HT-29 (cell line): ENCODE results near the gene TMEM234. TPM values are rescaled to one million over a fixed set of nuclear protein-coding genes. Genes with fewer than 3 reads are reported as not detected.

Experiments used
- DNase-seq: peaks from one replicate; pipeline ENCODE4 v3.0.0-alpha.2; 2015; ENCODE audit warnings: low spot score
- small RNA-seq: library from RNA; depleted of rRNA; stranded (forward); fragments of <200 nt; gene quantifications from one replicate; pipeline ENCODE3, GENCODE V24; 2014
- total RNA-seq: library from RNA; depleted of rRNA; stranded (reverse); fragments of >200 nt; shearing (Covaris generic); gene quantifications from 2 replicates; pipeline ENCODE4 v1.2.3, GENCODE V29; 2014; rRNA removed

The TMEM234 gene
- total RNA-seq, 1 experiment from 2014 or later: 25.1 TPM

DNA sequence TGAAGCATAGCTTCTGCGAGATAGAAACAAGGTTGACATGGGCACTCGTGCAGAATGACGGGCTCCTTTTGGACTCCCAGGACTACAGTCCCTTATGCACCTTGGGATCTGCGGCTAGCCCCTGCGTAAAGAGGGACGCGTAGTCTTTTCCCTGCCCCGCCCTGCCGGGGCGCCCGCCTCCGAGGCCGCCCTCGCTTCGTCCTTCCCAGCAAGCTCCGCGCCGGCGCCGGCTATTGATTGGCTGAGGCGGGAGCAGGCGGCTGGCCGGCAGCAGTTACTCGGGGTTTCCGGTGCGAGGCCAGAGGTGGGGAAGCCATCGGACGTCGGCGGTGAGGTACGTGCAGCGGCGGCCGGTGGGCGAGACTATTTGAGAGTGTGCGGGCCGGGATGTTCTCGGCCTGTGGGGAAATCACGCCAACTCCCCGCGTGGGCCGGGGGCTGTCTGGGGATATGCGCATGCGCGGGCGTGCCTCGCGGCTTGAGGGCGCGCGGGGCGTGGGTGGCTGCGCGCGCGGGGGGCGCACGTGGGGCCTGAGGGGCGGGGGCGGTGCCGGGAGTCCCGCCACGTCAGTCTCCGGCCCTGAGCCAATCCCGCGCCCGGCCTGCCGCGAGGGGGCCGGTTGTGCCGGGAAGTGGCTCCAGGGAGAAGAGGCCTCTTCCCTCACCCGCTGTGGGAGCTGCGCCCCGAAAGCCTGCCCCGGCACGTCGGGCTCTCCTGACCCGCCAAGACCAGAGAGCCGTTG lies 42.5 kb downstream of the TMEM234 start, which contains the start of gene TXLNA:
TSS of gene TXLNA (plus strand) at position 233 of the 743 bp plus-strand sequence. CDS start 671 bp downstream, outside the sequence.
- peak; percentile 91 for DNase-seq

DNA sequence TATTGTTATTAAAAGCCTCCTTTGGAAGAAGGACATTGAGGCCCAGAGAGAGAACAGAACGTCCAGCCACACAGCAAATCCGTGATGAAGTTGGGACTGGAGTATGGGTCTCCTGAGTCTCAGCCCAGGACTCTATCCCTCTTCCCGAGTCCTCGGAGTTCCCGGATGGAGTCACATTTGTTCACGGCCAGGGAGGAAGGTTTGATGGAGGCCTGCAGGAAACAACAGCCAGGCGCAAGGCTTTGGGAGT lies 43.0 kb downstream of the TMEM234 start:
- no peak for DNase-seq

DNA sequence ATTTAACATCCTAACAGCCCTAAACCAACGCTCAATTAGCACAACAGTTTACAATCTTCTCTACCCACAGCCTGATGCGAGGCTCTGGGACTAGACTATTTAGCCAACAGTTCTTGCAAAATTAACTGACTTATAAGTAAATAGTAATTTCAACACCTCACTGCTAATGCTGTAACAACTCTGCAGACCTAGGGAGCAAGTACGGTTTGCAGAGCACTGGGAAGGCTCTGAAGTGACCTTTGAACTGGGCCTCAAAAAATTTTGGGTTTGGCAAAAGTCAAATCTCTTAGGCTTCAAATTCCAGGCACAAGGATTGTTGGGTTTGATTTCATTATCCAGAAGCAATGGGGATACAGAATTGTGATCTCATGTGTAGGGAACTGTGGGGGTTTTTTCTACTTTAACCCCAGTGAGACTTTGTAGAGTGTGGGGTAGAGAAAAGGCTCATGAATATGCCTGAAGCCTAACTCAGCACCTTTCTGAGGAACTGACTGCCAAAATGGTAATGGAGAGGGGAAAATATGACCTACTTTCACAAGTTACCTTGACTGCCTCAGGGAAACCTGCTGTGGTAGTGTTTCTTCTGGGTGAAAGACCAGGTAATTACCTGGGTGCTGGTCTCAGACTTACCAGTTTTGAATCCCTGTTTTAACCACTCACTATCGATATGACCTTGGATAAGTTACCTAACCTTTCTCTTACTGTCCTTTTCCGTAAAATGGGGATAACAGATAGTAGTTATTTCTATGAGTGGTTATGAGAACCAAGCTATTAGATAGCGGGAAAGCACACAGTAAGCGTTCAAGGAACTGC lies 43.6 kb downstream of the TMEM234 start:
- no peak for DNase-seq

DNA sequence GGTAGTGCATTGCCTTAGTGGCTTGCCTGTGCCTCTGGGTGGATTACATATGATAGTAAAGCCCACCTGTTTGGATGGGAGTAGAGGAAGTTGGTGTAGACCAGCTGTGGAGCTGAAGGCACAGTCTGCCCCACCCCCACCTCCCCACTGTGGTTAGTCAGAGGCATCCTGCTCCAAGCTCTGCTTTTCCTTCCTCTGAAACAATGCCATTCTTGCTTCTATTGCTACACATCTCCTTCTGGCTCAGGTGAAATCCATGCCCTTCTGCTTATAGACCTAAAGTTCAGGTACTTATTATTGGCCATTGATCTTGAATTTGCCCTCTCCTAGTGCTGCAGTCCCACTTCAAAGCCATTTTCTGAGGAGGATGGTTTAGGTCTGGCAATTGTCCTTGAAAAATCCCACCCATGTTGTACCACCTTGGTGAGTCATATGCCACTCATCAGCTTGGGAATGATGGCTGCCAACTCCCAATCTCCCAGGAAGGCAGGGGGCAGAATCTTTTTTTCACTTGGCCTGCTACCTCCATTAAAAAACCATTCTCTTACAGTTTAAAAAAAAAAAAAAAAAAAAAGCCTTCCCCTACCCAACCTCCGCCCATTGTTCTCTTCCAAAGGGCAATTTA lies 49.4 kb downstream of the TMEM234 start:
- no peak for DNase-seq

DNA sequence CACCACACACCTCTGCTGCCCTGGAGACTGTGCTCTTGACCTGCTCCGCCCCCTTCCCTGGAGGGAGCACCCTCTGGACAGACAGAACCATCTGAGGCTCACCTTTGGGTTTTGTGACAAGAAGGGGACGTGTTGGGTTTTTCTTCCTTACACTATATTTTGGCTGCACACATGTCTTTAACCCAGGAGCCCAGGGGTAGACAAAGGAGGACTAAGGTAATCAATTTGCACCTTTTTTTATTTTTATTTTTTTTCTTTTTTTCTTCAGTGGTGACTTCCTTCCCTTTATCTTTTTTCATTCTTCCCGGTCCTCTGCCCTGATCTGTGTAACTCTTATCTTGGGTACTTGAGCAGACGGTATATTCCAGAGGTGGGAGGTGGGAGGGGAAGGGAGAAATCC lies 51.2 kb downstream of the TMEM234 start:
- no peak for DNase-seq

Small RNA genes within 50 kb of the gene (small RNA-seq; reads per million reads assigned to genes)
- not detected for gene RF00017

Other genes starting within 250 kb of the TMEM234 start
- 75.2 and 90.4 TPM in 2 replicates for gene KHDRBS1, start 208.5 kb downstream of the TMEM234 start, total RNA-seq
- 10.7 and 11.0 TPM in 2 replicates for gene TMEM39B, start 149.4 kb downstream of the TMEM234 start, total RNA-seq
- 22.9 and 25.4 TPM in 2 replicates for gene KPNA6, start 114.3 kb downstream of the TMEM234 start, total RNA-seq
- 48.6 and 54.8 TPM in 2 replicates for gene TXLNA, start 42.7 kb downstream of the TMEM234 start, total RNA-seq
- gene CCDC28B, start 21.8 kb downstream of the TMEM234 start, total RNA-seq: 9.5 and 12.3 TPM in 2 replicates
- gene IQCC, start 16.7 kb downstream of the TMEM234 start, total RNA-seq: 4.8 and 9.1 TPM in 2 replicates
- gene DCDC2B, start 13.3 kb downstream of the TMEM234 start, total RNA-seq: not detected in 2 replicates
- gene EIF3I, start 54 bp upstream of the TMEM234 start, total RNA-seq: 331 and 332 TPM in 2 replicates
- gene FAM167B, start 24.9 kb upstream of the TMEM234 start, total RNA-seq: 0.29 TPM in 1 of 2 replicates, not detected in the other
- gene LCK, start 28.9 kb upstream of the TMEM234 start, total RNA-seq: 0.33 and 0.76 TPM in 2 replicates
- gene HDAC1, start 69.7 kb upstream of the TMEM234 start, total RNA-seq: 185 and 200 TPM in 2 replicates
- 384 TPM in 2 replicates for gene MARCKSL1, start 113.9 kb upstream of the TMEM234 start, total RNA-seq
- 2.6 and 12.4 TPM in 2 replicates for gene FAM229A, start 140.1 kb upstream of the TMEM234 start, total RNA-seq
- 0.08 and 1.8 TPM in 2 replicates for gene TSSK3, start 140.2 kb upstream of the TMEM234 start, total RNA-seq
- gene BSDC1, start 172.1 kb upstream of the TMEM234 start, total RNA-seq: 48.3 and 54.4 TPM in 2 replicates
- not detected in 2 replicates for gene ZBTB8B, start 242.7 kb upstream of the TMEM234 start, total RNA-seq